ENCODE measurements around the gene GPRIN1. TPM values are rescaled to one million over a fixed set of nuclear protein-coding genes. Genes with fewer than 3 reads are reported as not detected.

Gene GPRIN1
- total and polyA plus RNA-seq, 2 of the 4 experiments (the other 2 are of a cell fraction): 3.0 to 4.7 TPM

DNA sequence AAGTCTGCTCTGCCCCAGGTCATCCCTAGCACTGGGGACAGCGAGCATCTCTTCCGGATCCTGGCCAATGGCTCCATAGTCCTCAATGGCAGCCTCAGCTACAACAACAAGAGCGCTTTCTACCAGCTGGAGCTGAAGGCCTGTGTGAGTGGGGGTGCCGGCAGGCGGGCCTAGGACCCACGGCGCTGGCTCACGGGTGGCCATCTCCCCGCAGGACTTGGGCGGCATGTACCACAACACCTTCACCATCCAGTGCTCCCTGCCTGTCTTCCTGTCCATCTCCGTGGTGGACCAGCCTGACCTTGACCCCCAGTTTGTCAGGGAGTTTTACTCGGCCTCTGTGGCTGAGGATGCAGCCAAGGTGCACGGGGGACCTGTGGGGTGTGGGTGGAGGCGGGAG lies 34.9 kb downstream of the GPRIN1 start:
- BruUV-seq (replicated peaks): no TSS peak
- POLR2A ChIA-PET (ENCODE audit: unreplicated experiment): interaction anchor here (0.5 kb wide), 1 partner anchor 420 kb away, joined by 5 read pairs; no protein-coding TSS in a partner anchor

More for the DNA sequence above, 34.9 kb downstream of the GPRIN1 start:
- no peak for ATAC-seq (ENCODE audit: low read depth)
- Histone ChIP-seq H3K9me1 (ENCODE audit: insufficient read depth, low read length) (peaks cover 9% of the 10 kb centered on the region; the same call in 1 of the 2 replicates), H2BK20ac (ENCODE audit: low read depth, low read length) (no peak overlapping the region), H3K9ac (ENCODE audit: low read depth, low read length) (no peak overlapping the region), H3K4me1 (ENCODE audit: control insufficient read depth, insufficient read depth, low read length) (peaks cover 7% of the 10 kb centered on the region), H4K20me1 (ENCODE audit: insufficient read depth, low read length) (no peaks in the 10 kb centered on the region), H2BK5ac (ENCODE audit: low read depth, low read length, poor library complexity, severe bottlenecking) (no peak overlapping the region), H3K27ac (ENCODE audit: insufficient read depth, low read length) (no peak overlapping the region), H3K4me3 (ENCODE audit: insufficient read depth, low read depth, low read length) (no peak overlapping the region), H3K56ac (ENCODE audit: extremely low read depth, insufficient read depth, low read length) (no peak overlapping the region), H4K91ac (ENCODE audit: insufficient read depth, low read depth, low read length) (no peak overlapping the region), H3K4me2 (ENCODE audit: low read depth, low read length) (no peak overlapping the region), H3K4ac (ENCODE audit: low read depth, low read length) (no peak overlapping the region), H2BK120ac (ENCODE audit: low read depth, low read length) (no peak overlapping the region), H3K36me3 (ENCODE audit: control insufficient read depth, insufficient read depth, low read length) (no peaks in the 10 kb centered on the region), H2AFZ (replicated peaks; ENCODE audit: low read length, poor library complexity) (peak overlapping the region; percentile 46), H3K27me3 (ENCODE audit: control insufficient read depth, insufficient read depth, low read length) (peaks cover 5% of the 10 kb centered on the region; the same call in 1 of the 2 replicates), H3K9me3 (ENCODE audit: control insufficient read depth, insufficient read depth, low read length) (no peaks in the 10 kb centered on the region), H2BK15ac (ENCODE audit: low read depth, low read length) (no peak overlapping the region), H2AK9ac (replicated peaks; ENCODE audit: low read depth, low read length, poor library complexity) (no peak overlapping the region), H4K5ac (ENCODE audit: low read depth, low read length) (no peak overlapping the region), H3K79me1 (ENCODE audit: low read depth in 1 of 2, low read length in 2 of 2) (no peaks in the 10 kb centered on the region; a peak in 1 of 4 replicates), H3K18ac (ENCODE audit: low read depth, low read length) (no peak overlapping the region), H2AK5ac (ENCODE audit: low read depth, low read length) (no peak overlapping the region), H3K23ac (ENCODE audit: low read depth, low read length) (no peak overlapping the region), H3K14ac (replicated peaks; ENCODE audit: low read depth, low read length) (no peak overlapping the region), H4K8ac (ENCODE audit: low read depth in 2 of 2, low read length in 2 of 2) (no peak overlapping the region)
- no peak for DNase-seq
- TF ChIP-seq MAFK (IDR thresholded peaks at IDR 0.05; ENCODE audit: low read depth, low read length) (no peak), MAZ (IDR thresholded peaks at IDR 0.05; ENCODE audit: borderline replicate concordance, low read depth, low read length) (no peak), MXI1 (IDR thresholded peaks at IDR 0.05; ENCODE audit: borderline replicate concordance, low read depth, low read length) (no peak), RCOR1 (IDR thresholded peaks at IDR 0.05; ENCODE audit: insufficient replicate concordance, low read length) (no peak), NFE2L2 (IDR thresholded peaks at IDR 0.05; ENCODE audit: low read depth, low read length) (no peak), RAD21 (IDR thresholded peaks at IDR 0.05; ENCODE audit: low read length) (no peak), POLR2A (IDR thresholded peaks at IDR 0.05; ENCODE audit: low read depth, low read length) (no peak), CHD1 (IDR thresholded peaks at IDR 0.05; ENCODE audit: low read depth, low read length) (no peak)
- TF ChIP-seq, protein P1, sequence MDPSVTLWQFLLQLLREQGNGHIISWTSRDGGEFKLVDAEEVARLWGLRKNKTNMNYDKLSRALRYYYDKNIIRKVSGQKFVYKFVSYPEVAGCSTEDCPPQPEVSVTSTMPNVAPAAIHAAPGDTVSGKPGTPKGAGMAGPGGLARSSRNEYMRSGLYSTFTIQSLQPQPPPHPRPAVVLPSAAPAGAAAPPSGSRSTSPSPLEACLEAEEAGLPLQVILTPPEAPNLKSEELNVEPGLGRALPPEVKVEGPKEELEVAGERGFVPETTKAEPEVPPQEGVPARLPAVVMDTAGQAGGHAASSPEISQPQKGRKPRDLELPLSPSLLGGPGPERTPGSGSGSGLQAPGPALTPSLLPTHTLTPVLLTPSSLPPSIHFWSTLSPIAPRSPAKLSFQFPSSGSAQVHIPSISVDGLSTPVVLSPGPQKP (IDR thresholded peaks at IDR 0.05; ENCODE audit: borderline replicate concordance, low read depth, low read length): no peak
- TF ChIP-seq, protein P2, sequence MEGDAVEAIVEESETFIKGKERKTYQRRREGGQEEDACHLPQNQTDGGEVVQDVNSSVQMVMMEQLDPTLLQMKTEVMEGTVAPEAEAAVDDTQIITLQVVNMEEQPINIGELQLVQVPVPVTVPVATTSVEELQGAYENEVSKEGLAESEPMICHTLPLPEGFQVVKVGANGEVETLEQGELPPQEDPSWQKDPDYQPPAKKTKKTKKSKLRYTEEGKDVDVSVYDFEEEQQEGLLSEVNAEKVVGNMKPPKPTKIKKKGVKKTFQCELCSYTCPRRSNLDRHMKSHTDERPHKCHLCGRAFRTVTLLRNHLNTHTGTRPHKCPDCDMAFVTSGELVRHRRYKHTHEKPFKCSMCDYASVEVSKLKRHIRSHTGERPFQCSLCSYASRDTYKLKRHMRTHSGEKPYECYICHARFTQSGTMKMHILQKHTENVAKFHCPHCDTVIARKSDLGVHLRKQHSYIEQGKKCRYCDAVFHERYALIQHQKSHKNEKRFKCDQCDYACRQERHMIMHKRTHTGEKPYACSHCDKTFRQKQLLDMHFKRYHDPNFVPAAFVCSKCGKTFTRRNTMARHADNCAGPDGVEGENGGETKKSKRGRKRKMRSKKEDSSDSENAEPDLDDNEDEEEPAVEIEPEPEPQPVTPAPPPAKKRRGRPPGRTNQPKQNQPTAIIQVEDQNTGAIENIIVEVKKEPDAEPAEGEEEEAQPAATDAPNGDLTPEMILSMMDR (conservative IDR thresholded peaks at IDR 0.05; ENCODE audit: low read depth, low read length): no peak
- TF ChIP-seq, protein P3, sequence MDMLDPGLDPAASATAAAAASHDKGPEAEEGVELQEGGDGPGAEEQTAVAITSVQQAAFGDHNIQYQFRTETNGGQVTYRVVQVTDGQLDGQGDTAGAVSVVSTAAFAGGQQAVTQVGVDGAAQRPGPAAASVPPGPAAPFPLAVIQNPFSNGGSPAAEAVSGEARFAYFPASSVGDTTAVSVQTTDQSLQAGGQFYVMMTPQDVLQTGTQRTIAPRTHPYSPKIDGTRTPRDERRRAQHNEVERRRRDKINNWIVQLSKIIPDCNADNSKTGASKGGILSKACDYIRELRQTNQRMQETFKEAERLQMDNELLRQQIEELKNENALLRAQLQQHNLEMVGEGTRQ (IDR thresholded peaks at IDR 0.05; ENCODE audit: low read depth, low read length): no peak
- dilution Hi-C loops (cut with HindIII; ENCODE audit: low sequenced_read_pairs, unreplicated experiment) (no loop called here), intact Hi-C loops (cut with micrococcal nuclease) (no loop called here), in situ Hi-C loops (cut with MboI; ENCODE audit: low sequenced_read_pairs) (loop anchor here (10.0 kb wide), 1 partner anchor 50 kb away; no protein-coding TSS in a partner anchor)
- CTCF ChIA-PET: interaction anchor here (0.6 to 1.0 kb wide), 3 partner anchors 47 to 135 kb away, joined by 3 to 5 read pairs (median 3); no protein-coding TSS in a partner anchor
- 70% methylated on average over 2 of the region's 14 CpGs; no CpG with 5 or more reads in 1 of the 2 experiments for WGBS, 2 experiments (ENCODE audit: extremely low coverage in 2 of 2, insufficient read length in 1 of 2)

Data from IMR-90 (cell line).